BJ (cell line): ENCODE data around the gene ALOX15B. TPM values are rescaled to one million over a fixed set of nuclear protein-coding genes. Genes with fewer than 3 reads are reported as not detected.

Experiments used
- CTCF ChIA-PET: fragments of 350-600 bp; formaldehyde crosslinking; extraction: SDS; loops from one replicate; lab custom pipeline; 2021; ENCODE audit warnings: antibody characterized with exemption, inconsistent platforms; lab: Yijun Ruan, JAX
- POLR2A ChIA-PET: fragments of 300-600 bp; sonication (Branson Sonifier 250); formaldehyde crosslinking; extraction: SDS; loops from one replicate; lab custom pipeline; 2021; ENCODE audit warnings: antibody characterized with exemption; lab: Charles Lee
- DNase-seq: peaks from one replicate; pipeline ENCODE4 v3.0.0-alpha.2; 2011; ENCODE audit warnings: low read depth
- H3K27me3 ChIP-seq: 2 replicates; pipeline ENCODE4 v1.6.0; 2011; ENCODE audit warnings: low read length; ENCODE audit not compliant: control insufficient read depth, insufficient read depth
- H3K36me3 ChIP-seq: 2 replicates; pipeline ENCODE4 v1.5.1; 2011; ENCODE audit warnings: low read length; ENCODE audit not compliant: control insufficient read depth, insufficient read depth
- H3K4me3 ChIP-seq: 2 replicates; pipeline ENCODE4 v1.5.1; 2011; ENCODE audit warnings: low read depth, mild to moderate bottlenecking, control low read depth, low read length
- polyA plus RNA-seq: library from polyadenylated mRNA; depleted of rRNA; stranded (reverse); fragments of >200 nt; gene quantifications from 2 replicates; pipeline ENCODE4 v1.2.3, GENCODE V29; 2011; rRNA removed
- small RNA-seq: library from RNA; depleted of rRNA; stranded (forward); fragments of <200 nt; gene quantifications from one replicate; pipeline ENCODE3, GENCODE V24; 2012; ENCODE audit warnings: low replicate concordance, low read depth; ENCODE audit not compliant: insufficient read length
- TF ChIP-seq, protein P1 (sequence below): IDR thresholded peaks from 2 replicates; pipeline ENCODE4 v1.5.1; 2011; ENCODE audit warnings: low read depth, mild to moderate bottlenecking, control low read depth, inconsistent platforms, low read length, moderate library complexity; ENCODE audit not compliant: insufficient read depth

Gene ALOX15B
- polyA plus RNA-seq, 1 experiment: not detected

DNA sequence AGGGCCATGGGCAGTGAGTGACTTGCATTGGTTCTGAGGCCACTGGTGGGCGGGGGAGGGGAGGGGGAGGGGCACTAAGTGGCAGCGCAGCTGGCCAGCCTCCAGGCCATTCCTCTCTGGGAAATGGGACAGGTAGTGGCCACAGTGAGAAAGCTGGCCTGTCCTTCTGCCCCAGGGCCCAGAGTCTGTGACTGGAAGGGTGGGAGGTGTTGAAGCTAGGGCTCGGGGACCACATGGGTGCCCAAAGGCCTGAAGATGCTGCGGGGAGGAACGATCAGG is 49.0 kb downstream of the ALOX15B start:
- ChIA-PET POLR2A (no interaction called here), CTCF (interaction anchor here (1.5 to 10.0 kb wide), 3 partner anchors 14 to 46 kb away, joined by 3 to 183 read pairs (median 42); no protein-coding TSS in a partner anchor)
- no peaks in the 10 kb centered on the region for H3K36me3 ChIP-seq
- TF ChIP-seq, protein P1, sequence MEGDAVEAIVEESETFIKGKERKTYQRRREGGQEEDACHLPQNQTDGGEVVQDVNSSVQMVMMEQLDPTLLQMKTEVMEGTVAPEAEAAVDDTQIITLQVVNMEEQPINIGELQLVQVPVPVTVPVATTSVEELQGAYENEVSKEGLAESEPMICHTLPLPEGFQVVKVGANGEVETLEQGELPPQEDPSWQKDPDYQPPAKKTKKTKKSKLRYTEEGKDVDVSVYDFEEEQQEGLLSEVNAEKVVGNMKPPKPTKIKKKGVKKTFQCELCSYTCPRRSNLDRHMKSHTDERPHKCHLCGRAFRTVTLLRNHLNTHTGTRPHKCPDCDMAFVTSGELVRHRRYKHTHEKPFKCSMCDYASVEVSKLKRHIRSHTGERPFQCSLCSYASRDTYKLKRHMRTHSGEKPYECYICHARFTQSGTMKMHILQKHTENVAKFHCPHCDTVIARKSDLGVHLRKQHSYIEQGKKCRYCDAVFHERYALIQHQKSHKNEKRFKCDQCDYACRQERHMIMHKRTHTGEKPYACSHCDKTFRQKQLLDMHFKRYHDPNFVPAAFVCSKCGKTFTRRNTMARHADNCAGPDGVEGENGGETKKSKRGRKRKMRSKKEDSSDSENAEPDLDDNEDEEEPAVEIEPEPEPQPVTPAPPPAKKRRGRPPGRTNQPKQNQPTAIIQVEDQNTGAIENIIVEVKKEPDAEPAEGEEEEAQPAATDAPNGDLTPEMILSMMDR: no peak
- peaks cover 29% of the 10 kb centered on the region for H3K27me3 ChIP-seq
- no peak overlapping the region for H3K4me3 ChIP-seq
- no peak for DNase-seq

DNA sequence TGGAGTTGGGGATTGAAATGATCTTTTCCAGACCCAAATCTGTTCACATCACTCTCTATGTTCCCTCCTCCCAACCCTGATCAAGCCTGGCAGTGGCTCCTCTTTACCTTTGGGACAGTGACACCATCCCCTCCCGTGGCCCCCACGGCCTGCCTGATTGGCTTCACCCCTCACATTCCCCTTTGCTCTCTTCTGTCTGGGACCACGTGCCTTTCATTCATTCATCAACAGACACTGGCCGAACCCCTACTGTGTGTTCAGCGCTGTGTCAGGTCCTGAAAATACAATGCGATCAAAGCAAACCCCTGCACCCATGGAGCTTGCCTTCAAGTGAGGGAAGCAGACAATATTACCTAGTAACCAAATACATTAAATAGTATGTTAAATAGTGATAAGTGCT is 50.9 kb downstream of the ALOX15B start:
- ChIA-PET POLR2A (no interaction called here), CTCF (interaction anchor here (0.8 to 10.0 kb wide), 3 partner anchors 14 to 211 kb away, joined by 3 to 183 read pairs (median 63); no protein-coding TSS in a partner anchor)
- no peak for DNase-seq
- H3K36me3 ChIP-seq: no peaks in the 10 kb centered on the region
- H3K4me3 ChIP-seq: no peak overlapping the region
- H3K27me3 ChIP-seq: peaks cover 25% of the 10 kb centered on the region
- TF ChIP-seq, protein P1: no peak

DNA sequence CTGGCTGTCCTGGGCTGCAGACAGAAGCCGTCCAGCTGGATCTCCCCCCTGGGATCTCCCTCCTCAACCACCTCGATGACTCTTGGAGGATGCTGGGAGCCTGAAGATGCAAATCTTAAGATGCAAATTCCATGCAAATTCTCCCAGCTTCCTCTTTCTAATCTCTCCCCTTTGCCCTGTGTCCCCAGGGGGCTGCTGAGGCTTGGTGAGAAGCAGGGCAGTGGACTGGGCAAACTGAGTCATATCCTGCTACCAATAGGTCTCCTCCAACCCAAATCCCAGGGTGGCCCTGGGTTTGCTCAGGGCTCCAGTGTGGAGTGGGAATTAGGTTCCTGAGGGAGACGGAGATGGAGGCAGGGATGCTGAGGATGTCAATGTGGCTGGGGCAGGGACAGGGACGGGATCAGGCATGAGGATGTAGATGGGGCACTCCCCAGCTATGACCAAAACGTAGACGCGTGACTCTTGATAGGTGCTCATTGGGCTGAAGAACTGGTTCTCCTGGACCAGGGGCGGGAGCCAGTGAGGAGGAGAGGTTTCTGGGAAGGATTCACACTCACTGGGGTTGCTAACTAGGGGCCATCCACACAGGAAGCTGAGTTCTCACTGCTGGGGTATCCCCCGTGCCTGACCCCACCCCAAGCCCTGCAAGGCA is 52.3 kb downstream of the ALOX15B start:
- Histone ChIP-seq H3K4me3 (no peak overlapping the region), H3K27me3 (peaks cover 25% of the 10 kb centered on the region), H3K36me3 (no peaks in the 10 kb centered on the region)
- TF ChIP-seq, protein P1: no peak
- ChIA-PET CTCF (interaction anchor here (0.6 to 10.0 kb wide), 9 partner anchors 9 to 31 kb away, joined by 3 to 183 read pairs (median 5); partner anchors contain the start of gene ALOXE3), POLR2A (no interaction called here)
- DNase-seq: no peak

DNA sequence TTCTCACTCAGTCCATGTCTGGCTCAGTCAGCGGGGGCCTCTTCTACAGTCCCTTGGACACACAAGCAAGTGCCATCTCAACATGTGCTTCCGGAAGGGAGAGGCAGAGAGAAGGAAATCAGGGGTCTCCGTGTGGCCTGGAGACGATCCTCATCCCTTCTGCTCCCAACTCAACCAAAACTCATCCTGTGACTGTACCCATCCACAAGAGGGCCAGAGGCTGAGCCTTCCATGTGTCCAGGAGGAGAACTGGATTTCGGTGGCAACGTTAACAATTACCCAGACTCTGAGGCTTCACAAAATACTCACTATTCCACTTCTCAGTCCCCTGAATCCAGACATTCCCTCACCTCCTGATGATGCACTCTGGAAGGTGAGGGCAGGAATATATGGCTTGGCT is 56.5 kb downstream of the ALOX15B start:
- no peaks in the 10 kb centered on the region for H3K36me3 ChIP-seq
- POLR2A ChIA-PET: no interaction called here
- no peak overlapping the region for H3K4me3 ChIP-seq
- H3K27me3 ChIP-seq: peaks cover 22% of the 10 kb centered on the region
- TF ChIP-seq, protein P1: no peak
- CTCF ChIA-PET: interaction anchor here (1.1 to 10.0 kb wide), 7 partner anchors 10 to 206 kb away, joined by 3 to 183 read pairs (median 4); no protein-coding TSS in a partner anchor
- no peak for DNase-seq

DNA sequence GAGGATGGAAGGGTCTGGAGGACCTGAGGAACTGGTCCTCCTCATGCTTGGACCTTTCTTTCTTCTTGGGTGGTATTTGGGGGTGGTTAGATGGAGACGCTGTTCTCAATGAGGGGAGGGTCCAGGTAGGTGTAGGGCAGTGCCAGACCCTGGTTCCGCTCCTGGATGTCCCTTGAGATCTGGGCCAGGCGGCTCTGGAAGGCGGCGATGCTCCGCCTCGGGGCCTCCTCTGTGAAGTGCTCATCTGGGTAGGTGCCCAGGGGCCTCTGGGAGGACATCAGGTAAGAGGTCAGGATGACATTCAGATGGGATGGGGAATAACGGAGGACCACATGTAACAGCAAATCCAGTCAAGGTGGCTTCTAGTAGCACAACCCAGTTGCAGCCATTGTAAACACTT is 57.7 kb downstream of the ALOX15B start:
- POLR2A ChIA-PET: no interaction called here
- TF ChIP-seq, protein P1: no peak
- Histone ChIP-seq H3K36me3 (no peaks in the 10 kb centered on the region), H3K27me3 (peaks cover 13% of the 10 kb centered on the region), H3K4me3 (no peak overlapping the region)
- no peak for DNase-seq
- CTCF ChIA-PET: interaction anchor here (1.1 to 1.3 kb wide), 4 partner anchors 14 to 205 kb away, joined by 3 to 4 read pairs (median 3); no protein-coding TSS in a partner anchor

Small RNA genes within 50 kb of the gene (small RNA-seq; reads per million reads assigned to genes)
- gene MIR4314: not detected

Other genes with a start within 250 kb of the ALOX15B start
- 0.91 and 1.2 TPM in 2 replicates for gene KDM6B, start 204.8 kb upstream of the ALOX15B start, polyA plus RNA-seq
- 0.25 and 0.29 TPM in 2 replicates for gene TMEM88, start 184.0 kb upstream of the ALOX15B start, polyA plus RNA-seq
- gene NAA38, start 181.5 kb upstream of the ALOX15B start, polyA plus RNA-seq: 74.9 and 82.7 TPM in 2 replicates
- gene CYB5D1, start 181.1 kb upstream of the ALOX15B start, polyA plus RNA-seq: 6.7 and 7.9 TPM in 2 replicates
- gene CHD3, start 150.3 kb upstream of the ALOX15B start, polyA plus RNA-seq: 43.5 and 49.1 TPM in 2 replicates
- 2.2 and 2.9 TPM in 2 replicates for gene RNF227, start 122.8 kb upstream of the ALOX15B start, polyA plus RNA-seq
- 1.9 TPM in 2 replicates for gene KCNAB3, start 109.2 kb upstream of the ALOX15B start, polyA plus RNA-seq
- gene TRAPPC1, start 107.1 kb upstream of the ALOX15B start, polyA plus RNA-seq: 204 and 264 TPM in 2 replicates
- gene CNTROB, start 106.9 kb upstream of the ALOX15B start, polyA plus RNA-seq: 19.4 and 26.8 TPM in 2 replicates
- gene GUCY2D, start 36.4 kb upstream of the ALOX15B start, polyA plus RNA-seq: 0.01 TPM in 1 of 2 replicates, not detected in the other
- gene ALOX12B, start 48.7 kb downstream of the ALOX15B start, polyA plus RNA-seq: not detected in 2 replicates
- gene ALOXE3, start 79.5 kb downstream of the ALOX15B start, polyA plus RNA-seq: 0.04 and 0.10 TPM in 2 replicates
- not detected in 2 replicates for gene HES7, start 85.0 kb downstream of the ALOX15B start, polyA plus RNA-seq
- 5.1 and 7.7 TPM in 2 replicates for gene PER1, start 113.3 kb downstream of the ALOX15B start, polyA plus RNA-seq
- gene VAMP2, start 123.9 kb downstream of the ALOX15B start, polyA plus RNA-seq: 20.1 and 22.8 TPM in 2 replicates
- 13.6 and 14.5 TPM in 2 replicates for gene TMEM107, start 137.3 kb downstream of the ALOX15B start, polyA plus RNA-seq
- gene BORCS6, start 151.1 kb downstream of the ALOX15B start, polyA plus RNA-seq: 3.0 and 4.5 TPM in 2 replicates
- gene AURKB, start 171.5 kb downstream of the ALOX15B start, polyA plus RNA-seq: 13.4 and 26.1 TPM in 2 replicates
- gene CTC1, start 209.0 kb downstream of the ALOX15B start, polyA plus RNA-seq: 5.4 and 9.2 TPM in 2 replicates
- gene PFAS, start 210.2 kb downstream of the ALOX15B start, polyA plus RNA-seq: 12.2 and 15.6 TPM in 2 replicates
- 35.5 and 50.7 TPM in 2 replicates for gene RANGRF, start 249.6 kb downstream of the ALOX15B start, polyA plus RNA-seq